Suprapubic skin (tissue), 4 donors: ENCODE measurements around the gene MXD4. TPM values are rescaled to one million over a fixed set of nuclear protein-coding genes. Genes with fewer than 3 reads are reported as not detected.

Experiments
- DNase-seq, 2 donors: peaks; one replicate each; pipeline ENCODE4 v3.0.0-alpha.2; 2019; ENCODE audit warnings: low spot score in 2 of 2
- H3K27ac ChIP-seq: fragments of 200-600 bp; sonication (generic); one replicate; pipeline ENCODE4 v1.5.1; 2019
- H3K27me3 ChIP-seq: fragments of 200-600 bp; sonication (generic); one replicate; pipeline ENCODE4 v1.5.1; 2019
- H3K36me3 ChIP-seq: fragments of 200-600 bp; sonication (generic); one replicate; pipeline ENCODE4 v1.5.1; 2019
- H3K4me1 ChIP-seq: fragments of 200-600 bp; sonication (generic); one replicate; pipeline ENCODE4 v1.5.1; 2019
- H3K4me3 ChIP-seq: fragments of 200-600 bp; sonication (generic); one replicate; pipeline ENCODE4 v1.5.1; 2019; ENCODE audit warnings: mild to moderate bottlenecking
- H3K9me3 ChIP-seq: fragments of 200-600 bp; sonication (generic); one replicate; pipeline ENCODE4 v1.5.1; 2019
- CTCF ChIP-seq, 2 donors: fragments of 200-600 bp in 1 of 2; fragments of 450-650 bp in 1 of 2; sonication (generic) in 1 of 2; IDR thresholded peaks; one replicate each; pipeline ENCODE4 v1.5.1; 2016 to 2019; ENCODE audit warnings: antibody characterized with exemption in 2 of 2, mild to moderate bottlenecking in 1 of 2, moderate library complexity in 1 of 2
- EP300 ChIP-seq: sonication (generic); formaldehyde crosslinking; IDR thresholded peaks from one replicate; pipeline ENCODE4 v1.6.1; 2017; ENCODE audit warnings: antibody characterized with exemption
- POLR2A ChIP-seq, 2 donors: fragments of 450-650 bp; IDR thresholded peaks; one replicate each; pipeline ENCODE4 v1.6.1; 2017; ENCODE audit warnings: antibody characterized with exemption in 2 of 2, mild to moderate bottlenecking in 2 of 2, moderate library complexity in 2 of 2
- POLR2AphosphoS5 ChIP-seq, 3 donors: sonication (generic); formaldehyde crosslinking; IDR thresholded peaks; one replicate each; pipeline ENCODE4 v1.6.1; 2017; ENCODE audit warnings: antibody characterized with exemption in 3 of 3
- WGBS: methylation state at CpG from one replicate; pipeline ENCODE4 v1.1.5; 2018; 5-methylcytosine and 5-hydroxymethylcytosine counted together
- total RNA-seq, 4 donors: library from RNA; depleted of rRNA; stranded (reverse); fragments of >200 nt; gene quantifications; one replicate each; pipeline ENCODE4 v1.1.0, GENCODE V29; 2016

MXD4 gene
- total RNA-seq, 4 donors from 2014 or later: 52.8 to 76.8 (median 63.3) TPM

DNA sequence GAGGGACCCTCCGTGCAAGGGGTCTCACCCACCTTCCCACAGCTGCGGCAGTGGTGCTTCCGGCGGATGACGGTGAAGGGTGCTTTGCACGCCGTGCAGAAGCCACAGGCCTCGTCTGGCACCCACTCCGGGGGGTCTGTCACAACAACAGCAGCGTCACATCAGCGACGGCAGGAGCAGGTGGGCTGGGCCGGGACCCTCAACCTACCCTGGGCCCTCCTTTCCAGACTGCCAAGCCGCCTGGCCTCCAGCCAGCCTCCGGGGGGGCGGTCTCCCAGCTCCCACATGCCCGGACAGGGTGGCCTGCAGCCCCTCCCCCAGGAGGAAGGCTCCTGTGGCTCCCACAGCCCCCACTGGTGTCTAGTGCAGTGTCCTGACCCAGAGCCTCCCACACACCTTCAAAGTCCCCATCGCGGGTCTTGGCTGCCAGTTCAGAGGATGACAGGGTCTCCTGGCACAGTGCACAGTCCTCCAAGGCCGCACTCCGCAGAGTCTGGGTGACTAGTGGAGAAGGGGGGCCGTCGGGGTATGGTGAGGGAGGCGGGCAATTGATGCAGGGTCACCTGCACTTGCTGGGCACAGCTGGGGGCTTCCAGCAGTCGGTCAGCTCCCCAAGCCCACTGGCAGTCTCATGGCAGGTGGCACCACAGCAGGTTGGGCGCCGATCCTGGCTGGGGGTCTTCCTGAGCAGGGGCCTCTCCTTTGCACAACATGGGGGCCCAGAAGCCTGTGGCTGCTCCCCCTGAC, 9.5 kb upstream of the MXD4 start:
- Histone ChIP-seq H3K36me3 (peaks cover 10% of the 10 kb centered on the region), H3K4me3 (no peak overlapping the region), H3K9me3 (no peaks in the 10 kb centered on the region), H3K27ac (no peak overlapping the region), H3K4me1 (peaks cover 2% of the 10 kb centered on the region), H3K27me3 (no peaks in the 10 kb centered on the region)
- no peak for TF ChIP-seq CTCF (IDR thresholded peaks at IDR 0.05)
- no peak for TF ChIP-seq EP300
- TF ChIP-seq POLR2AphosphoS5 (IDR thresholded peaks at IDR 0.05): no peak
- TF ChIP-seq POLR2A (IDR thresholded peaks at IDR 0.05): no peak
- 87% methylated on average over 9 of the region's 27 CpGs for WGBS
- no peak for DNase-seq

DNA sequence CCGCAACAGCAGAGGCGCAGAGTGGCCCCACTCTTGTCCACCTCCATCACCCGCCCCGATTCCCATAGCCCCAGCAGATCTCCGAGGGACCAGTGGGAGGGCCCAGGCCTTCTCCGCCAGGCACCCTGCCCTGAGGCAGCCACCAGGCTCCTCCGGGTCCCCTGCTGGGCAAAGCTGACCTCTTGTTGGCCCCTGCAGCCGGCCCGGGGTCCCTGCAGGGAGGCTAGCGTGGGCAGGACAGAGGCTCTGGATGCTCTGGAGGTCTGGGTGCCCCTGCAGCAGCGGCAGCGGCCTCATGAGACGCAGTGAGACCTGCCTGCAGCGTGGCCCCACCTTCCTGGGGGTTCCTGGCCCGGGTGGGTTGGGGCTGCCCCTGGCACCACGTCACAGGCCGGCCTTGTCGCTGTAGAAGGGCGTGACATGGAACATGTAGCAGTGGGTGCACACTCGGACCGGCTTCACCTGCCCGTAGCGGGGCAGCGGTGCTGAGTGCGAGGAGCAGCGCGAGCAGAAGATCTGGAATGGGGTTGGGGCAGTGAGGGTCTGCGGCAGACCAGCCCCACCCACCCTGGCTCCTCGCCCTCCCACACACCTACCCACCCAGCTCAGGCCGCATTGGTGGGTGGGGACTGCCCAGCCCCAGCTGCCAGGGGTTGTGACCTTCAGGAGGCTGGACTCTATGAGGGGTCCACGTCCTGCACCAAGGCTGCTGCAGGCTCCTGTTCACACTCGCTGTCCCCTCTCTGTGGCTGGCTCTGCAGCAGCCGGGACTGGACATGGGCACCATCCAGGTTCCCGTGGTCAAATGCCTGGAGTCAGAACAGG, 8.6 kb upstream of the MXD4 start:
- Histone ChIP-seq H3K27ac (no peak overlapping the region), H3K4me3 (no peak overlapping the region), H3K36me3 (peaks cover 10% of the 10 kb centered on the region), H3K9me3 (no peaks in the 10 kb centered on the region), H3K4me1 (peaks cover 11% of the 10 kb centered on the region), H3K27me3 (no peaks in the 10 kb centered on the region)
- no peak for TF ChIP-seq CTCF (IDR thresholded peaks at IDR 0.05)
- TF ChIP-seq EP300: no peak
- no peak for TF ChIP-seq POLR2A (IDR thresholded peaks at IDR 0.05)
- 95% methylated on average over 13 of the region's 34 CpGs for WGBS
- DNase-seq: no peak

- H3K4me1 ChIP-seq: peaks cover 14% of the 10 kb centered on the region
- no peak for DNase-seq
- no peak overlapping the region for H3K4me3 ChIP-seq
- H3K27me3 ChIP-seq: no peaks in the 10 kb centered on the region
- H3K27ac ChIP-seq: no peak overlapping the region
- peaks cover 10% of the 10 kb centered on the region for H3K36me3 ChIP-seq
- 78% methylated on average over 7 of the region's 12 CpGs for WGBS
- no peak for TF ChIP-seq EP300
- no peak for TF ChIP-seq CTCF (IDR thresholded peaks at IDR 0.05)
- TF ChIP-seq POLR2AphosphoS5 (IDR thresholded peaks at IDR 0.05): no peak
- TF ChIP-seq POLR2A (IDR thresholded peaks at IDR 0.05): no peak
- H3K9me3 ChIP-seq: no peaks in the 10 kb centered on the region
Measured at GRCh38 chr4:2269618-2270163, 7.8 kb upstream of the MXD4 start.

DNA sequence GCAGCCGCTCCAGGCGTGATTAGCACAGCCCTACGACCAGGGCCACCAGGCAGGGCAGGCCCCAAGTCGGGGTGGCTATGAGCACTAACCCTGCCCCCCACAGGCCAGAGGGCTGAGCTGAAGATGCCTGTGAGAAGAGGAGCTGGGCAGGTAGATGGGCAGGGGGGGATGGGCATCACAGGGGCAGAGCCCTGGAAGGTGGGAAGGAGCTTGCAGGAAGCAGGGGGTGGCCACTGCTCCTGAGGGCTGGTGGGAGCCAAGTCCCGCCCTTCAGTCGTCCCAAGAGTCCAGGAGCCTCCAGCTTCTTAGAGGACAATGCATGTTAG, 7.3 kb upstream of the MXD4 start:
- WGBS: 76% methylated on average over 6 of the region's 6 CpGs
- Histone ChIP-seq H3K36me3 (peaks cover 10% of the 10 kb centered on the region), H3K9me3 (no peaks in the 10 kb centered on the region)

More for the DNA sequence above, 7.3 kb upstream of the MXD4 start:
- Histone ChIP-seq H3K4me1 (peaks cover 14% of the 10 kb centered on the region), H3K4me3 (no peak overlapping the region), H3K27ac (no peak overlapping the region), H3K27me3 (no peaks in the 10 kb centered on the region)
- DNase-seq: no peak
- TF ChIP-seq POLR2A (IDR thresholded peaks at IDR 0.05): no peak
- TF ChIP-seq CTCF (IDR thresholded peaks at IDR 0.05): no peak
- no peak for TF ChIP-seq EP300
- no peak for TF ChIP-seq POLR2AphosphoS5 (IDR thresholded peaks at IDR 0.05)
